SK-N-SH (cell line): ENCODE measurements around the gene CIAO2A. TPM values are rescaled to one million over a fixed set of nuclear protein-coding genes. Genes with fewer than 3 reads are reported as not detected.

Experiments used
- CTCF ChIA-PET: fragments of 300-600, 350-600 bp; formaldehyde crosslinking; extraction: SDS; loops from one replicate; lab custom pipeline; 2021; lab: Yijun Ruan, JAX
- POLR2A ChIA-PET: fragments of 350-600 bp; sonication (Branson Sonifier 250); formaldehyde crosslinking; extraction: SDS; loops from one replicate; lab custom pipeline; 2020; ENCODE audit warnings: antibody characterized with exemption, inconsistent platforms; lab: Yijun Ruan, JAX
- DNase-seq: peaks from one replicate; pipeline ENCODE4 v3.0.0; 2012
- H2AFZ ChIP-seq: fragments of 200-600 bp; sonication (generic); 2 replicates; pipeline ENCODE4 v1.8.1; 2016; ENCODE audit warnings: antibody characterized with exemption, mild to moderate bottlenecking, low read depth
- H3F3A ChIP-seq: fragments of 200-600 bp; sonication (generic); replicated peaks from 2 replicates; pipeline ENCODE3; 2016; ENCODE audit warnings: antibody characterized with exemption, mild to moderate bottlenecking; ENCODE audit not compliant: insufficient read depth
- H3K27ac ChIP-seq, 2 experiments: fragments of 200-500 bp in 1 of 2; fragments of 200-600 bp in 1 of 2; sonication (Bioruptor generic) in 1 of 2; sonication (generic), shearing (Covaris generic) in 1 of 2; 2 replicates each; pipeline versions ENCODE4 v1.5.1 to v1.6.1; 2014 to 2016; ENCODE audit warnings: low read depth in 2 of 2, inconsistent platforms in 1 of 2, low read length in 1 of 2, mild to moderate bottlenecking in 1 of 2, mixed read lengths in 1 of 2
- H3K27me3 ChIP-seq: fragments of 200-600 bp; sonication (generic), shearing (Covaris generic); 2 replicates; pipeline ENCODE4 v1.6.1; 2016; ENCODE audit warnings: mixed run types; ENCODE audit not compliant: insufficient read depth
- H3K36me3 ChIP-seq, 2 experiments: fragments of 200-500 bp in 1 of 2; fragments of 200-600 bp in 1 of 2; sonication (Bioruptor generic) in 1 of 2; sonication (generic) in 1 of 2; replicated peaks in 1 of 2; 2 replicates each; pipeline versions ENCODE3 to v1.5.1; 2014 to 2016; ENCODE audit warnings: low read length in 1 of 2, mild to moderate bottlenecking in 1 of 2; ENCODE audit not compliant: insufficient read depth in 2 of 2, control insufficient read depth in 1 of 2
- H3K4me1 ChIP-seq, 2 experiments: fragments of 200-500 bp in 1 of 2; fragments of 200-600 bp in 1 of 2; sonication (Bioruptor generic) in 1 of 2; sonication (generic), shearing (Covaris generic) in 1 of 2; 2 replicates each; pipeline versions ENCODE4 v1.5.1 to v1.6.1; 2014 to 2016; ENCODE audit warnings: low read depth in 1 of 2, low read length in 1 of 2, mixed run types in 1 of 2; ENCODE audit not compliant: insufficient read depth in 2 of 2, control insufficient read depth in 1 of 2
- H3K4me2 ChIP-seq: fragments of 200-600 bp; sonication (generic), shearing (Covaris generic); 2 replicates; pipeline ENCODE4 v1.6.1; 2017; ENCODE audit warnings: mixed run types
- H3K4me3 ChIP-seq, 2 experiments: fragments of 200-500 bp in 1 of 2; fragments of 200-600 bp in 1 of 2; sonication (Bioruptor generic) in 1 of 2; sonication (generic), shearing (Covaris generic) in 1 of 2; 2 replicates each; pipeline versions ENCODE4 v1.5.1 to v1.8.1; 2014 to 2016; ENCODE audit warnings: low read depth in 2 of 2, inconsistent platforms in 1 of 2, low read length in 1 of 2, mild to moderate bottlenecking in 1 of 2, mixed read lengths in 1 of 2, moderate library complexity in 1 of 2
- H3K79me2 ChIP-seq: fragments of 200-600 bp; sonication (generic); 2 replicates; pipeline ENCODE4 v1.8.1; 2017; ENCODE audit warnings: mild to moderate bottlenecking; ENCODE audit not compliant: insufficient read depth
- H3K9ac ChIP-seq: fragments of 200-600 bp; sonication (generic); 2 replicates; pipeline ENCODE4 v1.6.1; 2017; ENCODE audit warnings: mixed run types
- H3K9me2 ChIP-seq: fragments of 200-600 bp; sonication (generic); 2 replicates; pipeline ENCODE4 v1.6.1; 2017; ENCODE audit warnings: mixed run types
- H3K9me3 ChIP-seq: fragments of 200-600 bp; sonication (generic); 2 replicates; pipeline ENCODE4 v1.6.1; 2017; ENCODE audit warnings: mixed run types, mild to moderate bottlenecking, moderate library complexity
- H4K20me1 ChIP-seq: fragments of 200-600 bp; sonication (generic); 2 replicates; pipeline ENCODE4 v1.6.1; 2017; ENCODE audit warnings: mild to moderate bottlenecking, mixed run types; ENCODE audit not compliant: insufficient read depth
- ELF1 ChIP-seq: IDR thresholded peaks from 2 replicates; pipeline ENCODE4 v1.4.0; 2012
- GATA2 ChIP-seq: sonication (generic); formaldehyde crosslinking; IDR thresholded peaks from 2 replicates; pipeline ENCODE4 v1.5.0; 2020; ENCODE audit warnings: mild to moderate bottlenecking, missing genetic modification reagents
- JUND ChIP-seq: IDR thresholded peaks from 2 replicates; pipeline ENCODE4 v1.4.0; 2012
- MEF2A ChIP-seq: IDR thresholded peaks from 2 replicates; pipeline ENCODE4 v1.4.0; 2012; ENCODE audit warnings: low read depth, borderline replicate concordance
- MXI1 ChIP-seq: IDR thresholded peaks from 2 replicates; pipeline ENCODE4 v1.6.1; 2012; ENCODE audit warnings: mild to moderate bottlenecking, low read depth, low read length, improper control_type of control experiment
- NFIC ChIP-seq: IDR thresholded peaks from 2 replicates; pipeline ENCODE4 v1.4.0; 2012; ENCODE audit warnings: borderline replicate concordance
- NRF1 ChIP-seq: IDR thresholded peaks from 2 replicates; pipeline ENCODE4 v1.6.1; 2012; ENCODE audit warnings: low read depth, mild to moderate bottlenecking, low read length
- PBX3 ChIP-seq: IDR thresholded peaks from 2 replicates; pipeline ENCODE4; 2012
- POLR2AphosphoS5 ChIP-seq: IDR thresholded peaks from 2 replicates; pipeline ENCODE4 v1.6.1; 2012; ENCODE audit warnings: low read depth, low read length
- RCOR1 ChIP-seq: fragments of 150-350 bp; IDR thresholded peaks from 2 replicates; pipeline ENCODE4 v1.6.1; 2017; ENCODE audit warnings: antibody characterized with exemption, low read length
- RXRA ChIP-seq: IDR thresholded peaks from 2 replicates; pipeline ENCODE4 v1.4.0; 2012; ENCODE audit warnings: low read depth, mild to moderate bottlenecking, borderline replicate concordance
- SIN3A ChIP-seq: IDR thresholded peaks from 2 replicates; pipeline ENCODE4 v1.6.1; 2012; ENCODE audit warnings: low read depth, mild to moderate bottlenecking, low read length, moderate library complexity, borderline replicate concordance
- TCF12 ChIP-seq: IDR thresholded peaks from 2 replicates; pipeline ENCODE4 v1.4.0; 2012
- TEAD4 ChIP-seq: IDR thresholded peaks from 2 replicates; pipeline ENCODE4 v1.4.0; 2012; ENCODE audit warnings: mild to moderate bottlenecking, borderline replicate concordance; ENCODE audit not compliant: insufficient read depth
- YY1 ChIP-seq: IDR thresholded peaks from 2 replicates; pipeline ENCODE4 v1.4.0; 2012; ENCODE audit warnings: low read depth, mild to moderate bottlenecking
- ZBTB33 ChIP-seq: IDR thresholded peaks from 2 replicates; pipeline ENCODE4 v1.4.0; 2012; ENCODE audit warnings: low read depth, borderline replicate concordance
- WGBS: methylation state at CpG from one replicate; pipeline ENCODE4 v1.1.6; 2017; ENCODE audit warnings: low lambda C conversion rate; 5-methylcytosine and 5-hydroxymethylcytosine counted together
- polyA plus RNA-seq, 3 experiments: library from polyadenylated mRNA; depleted of rRNA; stranded (reverse); fragments of >200 nt; gene quantifications; 2 replicates each; pipeline ENCODE4 v1.2.3, GENCODE V29; 2012
- TF ChIP-seq, protein P1 (sequence below): fragments of 150-350 bp; IDR thresholded peaks from 2 replicates; pipeline ENCODE4 v1.6.1; 2017; ENCODE audit warnings: antibody characterized with exemption, low read length, low read depth, borderline replicate concordance
- TF ChIP-seq, protein P2 (sequence below): fragments of 200-600 bp; sonication (generic); IDR thresholded peaks from 2 replicates; pipeline ENCODE4 v1.6.1; 2017; ENCODE audit warnings: antibody characterized with exemption, mild to moderate bottlenecking, moderate library complexity

Gene CIAO2A
- polyA plus RNA-seq, 1 of the 3 experiments (the other 2 are of a cell fraction) = 65.3 TPM

GRCh38 chr15:64035525-64035924 lies 58.1 kb downstream of the CIAO2A start:
- no peaks in the 10 kb centered on the region for H3K9me3 ChIP-seq
- WGBS = 100% methylated on average over 1 of the region's 1 CpG
- CTCF ChIA-PET = interaction anchor here (0.7 to 1.4 kb wide), 4 partner anchors 11 to 283 kb away, joined by 3 to 5 read pairs (median 3); no protein-coding TSS in a partner anchor

More at GRCh38 chr15:64035525-64035924, 58.1 kb downstream of the CIAO2A start:
- no peak for DNase-seq
- Histone ChIP-seq H3K4me1 (no peaks in the 10 kb centered on the region), H3K79me2 (no peaks in the 10 kb centered on the region), H3K27ac (no peak overlapping the region), H2AFZ (no peak overlapping the region), H3F3A (no peaks in the 10 kb centered on the region), H3K27me3 (no peaks in the 10 kb centered on the region), H3K9ac (no peak overlapping the region), H3K4me3 (no peak overlapping the region), H3K9me2 (no peaks in the 10 kb centered on the region), H3K36me3 (no peaks in the 10 kb centered on the region), H3K4me2 (no peak overlapping the region), H4K20me1 (no peaks in the 10 kb centered on the region)
- no peak for TF ChIP-seq NFIC
- TF ChIP-seq TCF12 = no peak
- no peak for TF ChIP-seq POLR2AphosphoS5
- TF ChIP-seq YY1 = no peak
- TF ChIP-seq TEAD4 = no peak
- no peak for TF ChIP-seq MXI1
- TF ChIP-seq RCOR1 = no peak
- no peak for TF ChIP-seq ZBTB33
- no peak for TF ChIP-seq JUND
- TF ChIP-seq MEF2A = no peak
- TF ChIP-seq ELF1 = no peak
- no peak for TF ChIP-seq RXRA
- no peak for TF ChIP-seq GATA2 (CRISPR knock-in tag)
- no peak for TF ChIP-seq PBX3
- TF ChIP-seq, protein P1, sequence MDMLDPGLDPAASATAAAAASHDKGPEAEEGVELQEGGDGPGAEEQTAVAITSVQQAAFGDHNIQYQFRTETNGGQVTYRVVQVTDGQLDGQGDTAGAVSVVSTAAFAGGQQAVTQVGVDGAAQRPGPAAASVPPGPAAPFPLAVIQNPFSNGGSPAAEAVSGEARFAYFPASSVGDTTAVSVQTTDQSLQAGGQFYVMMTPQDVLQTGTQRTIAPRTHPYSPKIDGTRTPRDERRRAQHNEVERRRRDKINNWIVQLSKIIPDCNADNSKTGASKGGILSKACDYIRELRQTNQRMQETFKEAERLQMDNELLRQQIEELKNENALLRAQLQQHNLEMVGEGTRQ = no peak
- TF ChIP-seq, protein P2, sequence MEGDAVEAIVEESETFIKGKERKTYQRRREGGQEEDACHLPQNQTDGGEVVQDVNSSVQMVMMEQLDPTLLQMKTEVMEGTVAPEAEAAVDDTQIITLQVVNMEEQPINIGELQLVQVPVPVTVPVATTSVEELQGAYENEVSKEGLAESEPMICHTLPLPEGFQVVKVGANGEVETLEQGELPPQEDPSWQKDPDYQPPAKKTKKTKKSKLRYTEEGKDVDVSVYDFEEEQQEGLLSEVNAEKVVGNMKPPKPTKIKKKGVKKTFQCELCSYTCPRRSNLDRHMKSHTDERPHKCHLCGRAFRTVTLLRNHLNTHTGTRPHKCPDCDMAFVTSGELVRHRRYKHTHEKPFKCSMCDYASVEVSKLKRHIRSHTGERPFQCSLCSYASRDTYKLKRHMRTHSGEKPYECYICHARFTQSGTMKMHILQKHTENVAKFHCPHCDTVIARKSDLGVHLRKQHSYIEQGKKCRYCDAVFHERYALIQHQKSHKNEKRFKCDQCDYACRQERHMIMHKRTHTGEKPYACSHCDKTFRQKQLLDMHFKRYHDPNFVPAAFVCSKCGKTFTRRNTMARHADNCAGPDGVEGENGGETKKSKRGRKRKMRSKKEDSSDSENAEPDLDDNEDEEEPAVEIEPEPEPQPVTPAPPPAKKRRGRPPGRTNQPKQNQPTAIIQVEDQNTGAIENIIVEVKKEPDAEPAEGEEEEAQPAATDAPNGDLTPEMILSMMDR = no peak
- TF ChIP-seq NRF1 = no peak
- no peak for TF ChIP-seq SIN3A
- POLR2A ChIA-PET = no interaction called here
